ENCODE data around the gene TMEM14A.

Gene TMEM14A

DNA sequence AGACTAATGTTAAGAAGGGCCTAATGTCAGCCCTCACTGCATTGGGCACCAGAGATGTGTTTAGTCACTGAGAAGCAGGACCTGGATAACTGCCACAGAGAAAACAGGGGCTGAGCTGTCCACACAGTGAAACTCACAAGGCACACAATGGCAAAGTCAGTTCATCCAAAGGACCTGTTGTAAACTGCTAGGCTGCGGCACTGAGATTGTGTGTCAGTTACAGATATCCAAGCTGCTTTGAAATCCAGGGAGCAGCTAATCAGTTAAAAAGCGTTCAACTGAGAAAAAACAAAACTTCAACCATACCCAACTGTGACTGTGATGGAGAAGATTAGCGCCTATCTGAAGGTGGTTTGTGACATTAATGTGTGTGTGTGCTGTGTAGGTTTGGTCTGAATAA, 27.8 kb upstream of the TMEM14A start:
- no peak for DNase-seq (ENCODE audit: low read depth)
- TF ChIP-seq CTCF (IDR thresholded peaks at IDR 0.05; ENCODE audit: control insufficient read depth, extremely low read depth, insufficient read depth), result no peak
- H3K4me3 ChIP-seq (ENCODE audit: low read depth, low read length), result no peak overlapping the region

- no peak overlapping the region for H3K4me3 ChIP-seq (ENCODE audit: low read depth, low read length)
- no peak for DNase-seq (ENCODE audit: low read depth)
- no peak for TF ChIP-seq CTCF (IDR thresholded peaks at IDR 0.05; ENCODE audit: control insufficient read depth, extremely low read depth, insufficient read depth)
Measured at GRCh38 chr6:52644253-52644652, 26.7 kb upstream of the TMEM14A start.

DNA sequence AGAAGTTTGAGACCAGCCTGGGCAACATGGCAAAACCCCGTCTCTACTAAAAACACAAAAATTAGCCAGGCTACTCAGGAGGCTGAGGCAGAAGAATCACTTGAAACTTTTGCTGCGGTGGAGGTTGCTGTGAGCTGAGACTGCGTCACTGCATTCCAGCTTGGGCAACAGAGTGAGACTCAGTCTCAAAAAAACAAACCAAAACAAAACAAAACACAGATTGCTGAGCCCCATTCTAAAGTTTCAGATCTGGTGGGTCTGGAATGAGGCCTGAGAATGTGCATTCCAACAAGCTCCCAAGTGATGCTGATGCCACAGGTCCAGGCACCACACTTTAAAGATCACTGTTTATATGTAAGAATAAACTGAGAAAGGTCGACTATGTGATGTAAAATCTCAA, 24.9 kb upstream of the TMEM14A start:
- DNase-seq (ENCODE audit: low read depth), result no peak
- no peak for TF ChIP-seq CTCF (IDR thresholded peaks at IDR 0.05; ENCODE audit: control insufficient read depth, extremely low read depth, insufficient read depth)

DNA sequence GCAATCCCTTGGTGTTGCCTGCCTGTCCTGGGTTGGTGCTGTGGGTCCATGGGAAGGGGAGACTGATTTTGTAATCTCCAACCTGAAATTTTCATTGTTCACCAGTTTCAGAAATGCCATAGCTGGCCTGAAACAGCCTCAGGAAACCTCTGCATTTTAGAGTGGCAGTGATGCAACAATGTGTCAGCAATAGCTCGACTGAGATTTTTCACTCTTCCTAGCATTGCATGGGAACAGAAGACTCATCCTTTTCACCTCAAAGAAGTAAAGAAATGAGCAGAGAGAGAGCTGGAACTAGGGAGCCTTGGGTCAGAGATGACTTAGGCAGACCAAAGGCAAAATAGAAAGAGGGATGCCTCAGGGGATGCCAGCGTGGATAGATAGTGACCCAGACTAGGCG, 23.7 kb upstream of the TMEM14A start:
- TF ChIP-seq CTCF (IDR thresholded peaks at IDR 0.05; ENCODE audit: control insufficient read depth, extremely low read depth, insufficient read depth), result no peak
- H3K4me3 ChIP-seq (ENCODE audit: low read depth, low read length), result no peak overlapping the region
- no peak for DNase-seq (ENCODE audit: low read depth)

More for the DNA sequence above, 24.9 kb upstream of the TMEM14A start:
- no peak overlapping the region for H3K4me3 ChIP-seq (ENCODE audit: low read depth, low read length)

- DNase-seq (ENCODE audit: low read depth), result no peak
- no peak overlapping the region for H3K4me3 ChIP-seq (ENCODE audit: low read depth, low read length)
- no peak for TF ChIP-seq CTCF (IDR thresholded peaks at IDR 0.05; ENCODE audit: control insufficient read depth, extremely low read depth, insufficient read depth)
Measured at GRCh38 chr6:52649536-52650160, 21.3 kb upstream of the TMEM14A start.

DNA sequence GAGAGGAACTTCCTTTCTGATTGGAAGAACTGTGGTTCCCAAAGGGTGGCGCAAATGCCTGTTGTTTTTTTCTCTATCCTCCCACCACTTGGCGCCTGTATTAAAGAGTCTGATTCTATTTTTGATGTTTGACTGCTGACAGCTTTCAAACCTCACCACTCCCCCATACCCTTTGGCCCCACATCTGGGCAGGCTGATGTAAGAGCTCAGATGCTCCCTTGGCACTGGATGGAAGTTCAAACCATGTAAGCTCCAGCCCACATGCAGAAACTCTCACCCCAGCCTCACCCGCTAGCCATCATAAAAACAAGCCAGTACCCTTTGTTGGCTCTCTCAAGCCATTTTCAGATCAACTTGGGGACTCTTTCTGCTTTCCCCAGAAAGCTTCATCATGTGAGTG, 20.0 kb upstream of the TMEM14A start:
- no peak for DNase-seq (ENCODE audit: low read depth)
- no peak for TF ChIP-seq CTCF (IDR thresholded peaks at IDR 0.05; ENCODE audit: control insufficient read depth, extremely low read depth, insufficient read depth)
- H3K4me3 ChIP-seq (ENCODE audit: low read depth, low read length), result no peak overlapping the region

DNA sequence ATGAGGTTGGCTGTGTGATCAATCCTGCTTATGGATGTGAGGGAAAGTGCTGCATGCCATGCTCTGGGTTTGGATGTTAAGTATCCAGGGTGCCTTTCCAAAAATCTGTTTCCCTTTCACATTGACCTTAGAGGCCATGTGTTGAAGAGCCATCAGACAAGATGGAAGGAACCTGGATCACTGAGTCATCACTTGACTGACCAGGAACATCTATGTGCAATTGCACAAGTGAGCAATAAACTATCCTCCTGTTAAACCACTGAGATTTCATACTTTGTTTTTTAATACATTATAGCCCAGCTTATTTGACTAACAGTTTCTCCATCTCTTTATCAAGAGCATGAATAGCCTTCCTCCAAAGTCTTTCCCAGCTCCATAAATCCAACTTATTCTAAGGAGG, 17.8 kb upstream of the TMEM14A start:
- no peak for DNase-seq (ENCODE audit: low read depth)
- H3K4me3 ChIP-seq (ENCODE audit: low read depth, low read length), result no peak overlapping the region
- TF ChIP-seq CTCF (IDR thresholded peaks at IDR 0.05; ENCODE audit: control insufficient read depth, extremely low read depth, insufficient read depth), result no peak
